HepG2 (cell line): ENCODE data around the gene LIME1. TPM values are rescaled to one million over a fixed set of nuclear protein-coding genes. Genes with fewer than 3 reads are reported as not detected.

ENCODE experiments used
- ATAC-seq: fragments of 200-7000 bp; cut with Tn5 transposase; 3 replicates; pipeline ENCODE4 v1.9.1; 2020; ENCODE audit warnings: mild to moderate bottlenecking, moderate library complexity
- BruUV-seq: library from RNA; stranded (reverse); fragments of 400-500 nt; replicated peaks from 2 replicates; lab custom pipeline; 2021; lab: Mats Ljungman, UMichigan
- CTCF ChIA-PET: fragments of 300-600 bp; formaldehyde crosslinking; extraction: SDS; loops from one replicate; lab custom pipeline; 2021; ENCODE audit warnings: low total read pairs, inconsistent platforms, low intra/inter-chr PET ratio; lab: Yijun Ruan, JAX
- POLR2A ChIA-PET: fragments of 350-600 bp; sonication (Branson Sonifier 250); formaldehyde crosslinking; loops from one replicate; lab custom pipeline; 2020; ENCODE audit warnings: antibody characterized with exemption, inconsistent platforms; lab: Yijun Ruan, JAX
- DNase-seq: peaks from one replicate; pipeline ENCODE4 v3.0.0-alpha.2; 2015; ENCODE audit warnings: low spot score
- FAIRE-seq: peaks from 3 replicates; lab custom pipeline; 2011; peaks lifted over from hg19 to GRCh38; lab: Jason Lieb, UNC
- H2AFZ ChIP-seq: one replicate; pipeline ENCODE4 v1.6.1; 2011; ENCODE audit warnings: low read length, inconsistent platforms
- H3K27ac ChIP-seq: fragments of 300-600 bp; 3 replicates; pipeline ENCODE4 v1.8.0; 2011; ENCODE audit warnings: mixed run types, mild to moderate bottlenecking, mixed read lengths, low read length, inconsistent platforms; ENCODE audit not compliant: insufficient read depth; ENCODE audit errors: extremely low read length
- H3K27me3 ChIP-seq, 2 experiments: fragments of 200-600 bp in 1 of 2; 2 replicates in 1 of 2; 3 replicates in 1 of 2; pipeline versions ENCODE4 v1.6.0 to v1.8.0; 2011; ENCODE audit warnings: low read length in 2 of 2, mild to moderate bottlenecking in 2 of 2, moderate library complexity in 2 of 2, inconsistent platforms in 1 of 2; ENCODE audit not compliant: insufficient read depth in 2 of 2, control insufficient read depth in 1 of 2
- H3K36me3 ChIP-seq, 2 experiments: fragments of 200-600 bp in 1 of 2; replicated peaks in 1 of 2; 2 replicates in 1 of 2; 3 replicates in 1 of 2; pipeline versions ENCODE4 v1.5.1 to v1.8.0; 2011; ENCODE audit warnings: low read length in 2 of 2, inconsistent platforms in 1 of 2; ENCODE audit not compliant: insufficient read depth in 2 of 2, control insufficient read depth in 1 of 2
- H3K4me1 ChIP-seq: 2 replicates; pipeline ENCODE4 v1.5.1; 2012; ENCODE audit warnings: low read length, inconsistent platforms; ENCODE audit not compliant: insufficient read depth
- H3K4me2 ChIP-seq: 2 replicates; pipeline ENCODE4 v1.6.0; 2011; ENCODE audit warnings: low read depth, low read length, inconsistent platforms
- H3K4me3 ChIP-seq, 3 experiments: fragments of 200-600 bp in 1 of 3; sonication (generic), shearing (Covaris generic) in 1 of 3; replicated peaks in 1 of 3; 2 replicates each; pipeline ENCODE4 v1.5.1; 2011 to 2016; ENCODE audit warnings: low read length in 3 of 3, inconsistent platforms in 2 of 3, low read depth in 2 of 3, mild to moderate bottlenecking in 2 of 3, control low read depth in 1 of 3, mixed read lengths in 1 of 3; ENCODE audit not compliant: insufficient read depth in 1 of 3
- H3K79me2 ChIP-seq: one replicate; pipeline ENCODE4 v1.6.1; 2011; ENCODE audit warnings: low read length, inconsistent platforms; ENCODE audit not compliant: insufficient read depth
- H3K9ac ChIP-seq: 2 replicates; pipeline ENCODE4 v1.6.0; 2011; ENCODE audit warnings: mild to moderate bottlenecking, low read depth, low read length, inconsistent platforms; ENCODE audit not compliant: insufficient read depth
- H3K9me3 ChIP-seq: 2 replicates; pipeline ENCODE4 v1.5.1; 2012; ENCODE audit warnings: mild to moderate bottlenecking, low read length
- H4K20me1 ChIP-seq: 2 replicates; pipeline ENCODE4 v1.6.0; 2011; ENCODE audit warnings: inconsistent platforms, mild to moderate bottlenecking, low read length, moderate library complexity; ENCODE audit not compliant: insufficient read depth
- AGO2 ChIP-seq: fragments of 200-400 bp; formaldehyde crosslinking; optimal IDR thresholded peaks from 2 replicates; pipeline ENCODE3; 2017; ENCODE audit warnings: mild to moderate bottlenecking, low read depth, low read length, moderate library complexity
- BCL6 ChIP-seq: IDR thresholded peaks from 2 replicates; pipeline ENCODE4 v1.6.1; 2016; ENCODE audit warnings: missing genetic modification reagents, missing compliant biosample characterization
- KDM5B ChIP-seq: sonication (generic); formaldehyde crosslinking; IDR thresholded peaks from 2 replicates; pipeline ENCODE4 v1.4.0; 2020; ENCODE audit warnings: missing genetic modification reagents, mild to moderate bottlenecking, borderline replicate concordance
- NCOA2 ChIP-seq: sonication (generic); formaldehyde crosslinking; IDR thresholded peaks from 2 replicates; pipeline ENCODE4 v1.8.0; 2022; ENCODE audit warnings: inconsistent platforms
- POLR2A ChIP-seq, 2 experiments: IDR thresholded peaks; 2 replicates each; pipeline ENCODE4 v1.6.1; 2011; ENCODE audit warnings: low read depth in 2 of 2, low read length in 2 of 2, mild to moderate bottlenecking in 1 of 2, moderate library complexity in 1 of 2; ENCODE audit not compliant: insufficient read depth in 1 of 2
- POLR2G ChIP-seq: fragments of 200-400 bp; formaldehyde crosslinking; IDR thresholded peaks from 2 replicates; pipeline ENCODE4 v1.6.1; 2018; ENCODE audit warnings: mild to moderate bottlenecking, low read depth, low read length, moderate library complexity
- SSRP1 ChIP-seq: IDR thresholded peaks from 2 replicates; pipeline ENCODE4 v1.6.1; 2016; ENCODE audit warnings: control low read depth
- TGIF2 ChIP-seq: IDR thresholded peaks from 2 replicates; pipeline ENCODE4 v1.6.1; 2016; ENCODE audit warnings: control low read depth, missing compliant biosample characterization
- whole genome bisulfite sequencing: methylation state at CpG from one replicate; pipeline ENCODE4 v1.1.6; 2017; ENCODE audit warnings: low lambda C conversion rate; 5-methylcytosine and 5-hydroxymethylcytosine counted together
- in situ Hi-C: cut with HindIII; loops from 2 replicates; pipeline ENCODE4 v1.10.0; 2017; ENCODE audit warnings: low pct_unique_long_range_greater_than_20kb; ENCODE audit not compliant: extremely low pct_ligation_motif_present
- intact Hi-C: fragments of 100-400 bp; cut with micrococcal nuclease; formaldehyde crosslinking; loops from one replicate; pipeline ENCODE4 v1.10.0; 2022; ENCODE audit not compliant: unreplicated experiment
- polyA plus RNA-seq, 8 experiments: library from polyadenylated mRNA; depleted of rRNA in 3 of 8; stranded (reverse) in 7 of 8; unstranded in 1 of 8; fragments of >200 nt; fragmentation: Illumina TruSeq in 4 of 8; extraction: Trizol in 4 of 8; gene quantifications; 2 replicates each; pipeline versions ENCODE4 v1.2.1 to v1.2.3, GENCODE V29; 2011 to 2016; ENCODE audit warnings: low read depth in 4 of 8, missing spikeins in 1 of 8, mixed read lengths in 1 of 8; ENCODE audit not compliant: insufficient read depth in 1 of 8
- total RNA-seq, 5 experiments: library from RNA; depleted of rRNA; stranded (reverse); fragments of >200 nt; fragmentation: Illumina TruSeq; extraction: Trizol; gene quantifications; 2 replicates each; pipeline ENCODE4 v1.2.3, GENCODE V29; 2016; ENCODE audit warnings: low read depth in 1 of 5

The LIME1 gene
- total and polyA plus RNA-seq, 2 of the 13 experiments (the other 11 are each of a cell fraction or from before 2014, with no cell fraction given): 13.0 to 61.5 TPM

DNA sequence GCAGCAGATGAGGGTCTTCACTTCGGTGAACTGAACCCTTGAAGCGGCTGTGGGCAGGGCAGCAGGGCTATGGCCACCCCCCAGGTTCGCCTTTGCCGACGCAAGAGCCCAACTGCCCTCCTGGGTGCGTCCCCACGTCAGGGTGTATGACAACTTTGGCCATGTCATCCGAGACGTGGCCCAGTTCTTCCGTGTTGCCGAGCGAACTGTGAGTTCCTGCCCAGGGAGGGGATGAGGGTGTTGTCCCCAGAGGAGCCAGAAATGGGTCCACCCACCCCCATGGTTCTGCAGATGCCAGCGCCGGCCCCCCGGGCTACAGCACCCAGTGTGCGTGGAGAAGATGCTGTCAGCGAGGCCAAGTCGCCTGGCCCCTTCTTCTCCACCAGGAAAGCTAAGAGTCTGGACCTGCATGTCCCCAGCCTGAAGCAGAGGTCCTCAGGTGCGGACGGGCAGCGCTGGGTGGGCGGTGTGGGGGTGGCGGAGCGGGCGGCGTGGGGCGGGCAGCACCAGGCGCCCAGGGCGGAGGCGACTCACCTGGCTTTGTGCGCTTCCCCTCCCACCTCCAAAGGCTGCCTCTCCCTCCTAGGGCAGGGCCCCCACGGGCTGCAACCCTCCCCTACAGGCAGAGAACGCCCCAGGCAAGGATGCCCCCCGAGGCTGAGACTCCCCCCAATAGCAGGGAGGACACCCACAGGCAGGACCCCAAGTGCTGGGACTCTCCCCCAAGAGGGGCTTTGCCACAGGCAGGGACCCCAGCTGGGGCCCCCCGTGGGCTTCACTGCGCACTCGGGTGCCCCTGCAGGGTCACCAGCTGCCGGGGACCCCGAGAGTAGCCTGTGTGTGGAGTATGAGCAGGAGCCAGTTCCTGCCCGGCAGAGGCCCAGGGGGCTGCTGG lies 46.2 kb upstream of the LIME1 start:
- in situ Hi-C loops (no loop called here), intact Hi-C loops (no loop called here)
- ChIA-PET POLR2A (no interaction called here), CTCF (no interaction called here)
- no peak for ATAC-seq
- no peak overlapping the region for H2AFZ ChIP-seq
- no peak overlapping the region for H3K9ac ChIP-seq
- no peaks in the 10 kb centered on the region for H3K27me3 ChIP-seq
- no peak overlapping the region for H3K27ac ChIP-seq
- H3K4me1 ChIP-seq: no peaks in the 10 kb centered on the region
- no peaks in the 10 kb centered on the region for H3K79me2 ChIP-seq
- no TSS peak for BruUV-seq
- no peaks in the 10 kb centered on the region; the same call in 1 of the 2 replicates for H4K20me1 ChIP-seq
- H3K4me3 ChIP-seq: no peak overlapping the region
- H3K36me3 ChIP-seq: peaks cover 3 to 4% of the 10 kb centered on the region in 2 experiments; a peak in 3 of 5 replicates
- H3K9me3 ChIP-seq: no peaks in the 10 kb centered on the region
- no peak for TF ChIP-seq TGIF2
- peak in 1 of 2 experiments; percentile 2; a peak in 1 of 4 replicates for TF ChIP-seq POLR2A (IDR thresholded peaks at IDR 0.05; ENCODE audit: insufficient read depth in 1 of 2, low read depth in 2 of 2, low read length in 2 of 2)
- TF ChIP-seq NCOA2 (CRISPR knock-in tag): no peak
- TF ChIP-seq AGO2: peak; percentile 4
- peak; percentile 3 for TF ChIP-seq POLR2G
- TF ChIP-seq SSRP1 (CRISPR knock-in tag): 0 out of 2 replicates have a peak, but pooled peaks have one; percentile 19
- TF ChIP-seq KDM5B (CRISPR knock-in tag): 0 out of 2 replicates have a peak, but pooled peaks have one; percentile 8
- no peak for TF ChIP-seq BCL6 (CRISPR knock-in tag)
- no peak overlapping the region for H3K4me2 ChIP-seq
- 94% methylated on average over 35 of the region's 40 CpGs for WGBS
- DNase-seq: no peak
- FAIRE-seq: no peak
